Nephron (organoid): ENCODE results near the gene SDHAF3.
"Not testable (repeated sequence)": the region's sequence is repeated elsewhere in the genome, so short reads cannot be mapped to it uniquely, and the experiment has no call there.

Experiments used
- H3K27ac Mint-ChIP-seq, 3 experiments: 2 replicates each; pipeline ENCODE4 v1.8.0; 2020; ENCODE audit warnings: mixed read lengths in 3 of 3, mild to moderate bottlenecking in 2 of 3, moderate library complexity in 1 of 3
- H3K27me3 Mint-ChIP-seq: 2 replicates; pipeline ENCODE4 v1.8.0; 2021; ENCODE audit warnings: low read depth, mild to moderate bottlenecking, moderate library complexity, mixed read lengths
- H3K36me3 Mint-ChIP-seq: 2 replicates; pipeline ENCODE4 v1.8.0; 2020; ENCODE audit warnings: low read depth, mixed read lengths
- H3K4me1 Mint-ChIP-seq: 2 replicates; pipeline ENCODE4 v1.8.0; 2020; ENCODE audit warnings: mixed read lengths
- H3K4me3 Mint-ChIP-seq, 3 experiments: 2 replicates each; pipeline ENCODE4 v1.8.0; 2020; ENCODE audit warnings: mild to moderate bottlenecking in 3 of 3, mixed read lengths in 3 of 3, moderate library complexity in 2 of 3
- H3K9me3 Mint-ChIP-seq: 2 replicates; pipeline ENCODE4 v1.8.0; 2020; ENCODE audit warnings: mixed read lengths
- TF ChIP-seq, protein P1 (sequence below), 3 experiments: fragments of 200-600 bp; sonication (generic); IDR thresholded peaks; one replicate each; pipeline ENCODE4 v1.5.0; 2021; ENCODE audit warnings: antibody characterized with exemption in 3 of 3; ENCODE audit not compliant: unreplicated experiment in 3 of 3

SDHAF3 gene

GRCh38 chr7:97166308-97166707 is 48.8 kb downstream of the SDHAF3 start:
- no peak overlapping the region for H3K27ac Mint-ChIP-seq
- TF ChIP-seq, protein P1, sequence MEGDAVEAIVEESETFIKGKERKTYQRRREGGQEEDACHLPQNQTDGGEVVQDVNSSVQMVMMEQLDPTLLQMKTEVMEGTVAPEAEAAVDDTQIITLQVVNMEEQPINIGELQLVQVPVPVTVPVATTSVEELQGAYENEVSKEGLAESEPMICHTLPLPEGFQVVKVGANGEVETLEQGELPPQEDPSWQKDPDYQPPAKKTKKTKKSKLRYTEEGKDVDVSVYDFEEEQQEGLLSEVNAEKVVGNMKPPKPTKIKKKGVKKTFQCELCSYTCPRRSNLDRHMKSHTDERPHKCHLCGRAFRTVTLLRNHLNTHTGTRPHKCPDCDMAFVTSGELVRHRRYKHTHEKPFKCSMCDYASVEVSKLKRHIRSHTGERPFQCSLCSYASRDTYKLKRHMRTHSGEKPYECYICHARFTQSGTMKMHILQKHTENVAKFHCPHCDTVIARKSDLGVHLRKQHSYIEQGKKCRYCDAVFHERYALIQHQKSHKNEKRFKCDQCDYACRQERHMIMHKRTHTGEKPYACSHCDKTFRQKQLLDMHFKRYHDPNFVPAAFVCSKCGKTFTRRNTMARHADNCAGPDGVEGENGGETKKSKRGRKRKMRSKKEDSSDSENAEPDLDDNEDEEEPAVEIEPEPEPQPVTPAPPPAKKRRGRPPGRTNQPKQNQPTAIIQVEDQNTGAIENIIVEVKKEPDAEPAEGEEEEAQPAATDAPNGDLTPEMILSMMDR (IDR thresholded peaks at IDR 0.05; ENCODE audit: unreplicated experiment in 3 of 3) = no peak
- H3K27me3 Mint-ChIP-seq = no peaks in the 10 kb centered on the region
- H3K4me3 Mint-ChIP-seq = no peak overlapping the region
- no peaks in the 10 kb centered on the region for H3K4me1 Mint-ChIP-seq
- H3K36me3 Mint-ChIP-seq = peaks cover 57% of the 10 kb centered on the region
- peaks cover 10% of the 10 kb centered on the region for H3K9me3 Mint-ChIP-seq

DNA sequence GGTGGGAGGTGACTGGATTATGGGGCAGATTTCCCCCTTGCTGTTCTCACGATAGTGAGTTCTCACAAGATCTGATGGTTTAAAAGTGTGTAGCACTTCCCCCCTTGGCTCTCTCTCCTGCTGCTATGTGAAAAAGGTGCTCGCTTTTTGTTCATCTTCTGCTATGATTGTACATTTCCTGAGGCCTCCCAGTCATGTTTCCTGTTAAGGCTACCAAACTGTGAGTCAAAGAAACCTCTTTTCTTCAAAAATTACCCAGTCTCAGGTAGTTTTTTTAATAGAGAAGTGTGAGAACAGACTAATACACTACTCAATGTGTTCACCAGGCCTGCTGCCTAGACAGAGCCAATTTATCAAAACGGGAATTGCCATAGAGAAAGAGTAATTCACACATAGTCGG is 49.7 kb downstream of the SDHAF3 start:
- Mint-ChIP-seq H3K4me1 (no peaks in the 10 kb centered on the region), H3K27me3 (no peaks in the 10 kb centered on the region)
- TF ChIP-seq, protein P1 (IDR thresholded peaks at IDR 0.05; ENCODE audit: unreplicated experiment in 3 of 3) = no peak

GRCh38 chr7:97167749-97168148 is 50.3 kb downstream of the SDHAF3 start:
- no peaks in the 10 kb centered on the region for H3K9me3 Mint-ChIP-seq
- H3K4me1 Mint-ChIP-seq = no peaks in the 10 kb centered on the region
- H3K36me3 Mint-ChIP-seq = peaks cover 42% of the 10 kb centered on the region
- H3K4me3 Mint-ChIP-seq = no peak overlapping the region
- no peaks in the 10 kb centered on the region for H3K27me3 Mint-ChIP-seq
- TF ChIP-seq, protein P1 (IDR thresholded peaks at IDR 0.05; ENCODE audit: unreplicated experiment in 3 of 3) = no peak
- no peak overlapping the region for H3K27ac Mint-ChIP-seq

More for the DNA sequence above, 49.7 kb downstream of the SDHAF3 start:
- H3K9me3 Mint-ChIP-seq = peaks cover 4% of the 10 kb centered on the region
- H3K4me3 Mint-ChIP-seq = no peak overlapping the region
- peaks cover 48% of the 10 kb centered on the region for H3K36me3 Mint-ChIP-seq
- H3K27ac Mint-ChIP-seq = no peak overlapping the region

- TF ChIP-seq, protein P1 (IDR thresholded peaks at IDR 0.05; ENCODE audit: unreplicated experiment in 3 of 3) = no peak
- H3K36me3 Mint-ChIP-seq = no peaks in the 10 kb centered on the region
- no peaks in the 10 kb centered on the region for H3K9me3 Mint-ChIP-seq
- peaks cover 2% of the 10 kb centered on the region for H3K4me1 Mint-ChIP-seq
- no peak overlapping the region for H3K27ac Mint-ChIP-seq
- H3K27me3 Mint-ChIP-seq = no peaks in the 10 kb centered on the region
- no peak overlapping the region for H3K4me3 Mint-ChIP-seq
Observed at GRCh38 chr7:97174303-97174702, 56.8 kb downstream of the SDHAF3 start.

- Mint-ChIP-seq H3K27ac (no peak overlapping the region), H3K27me3 (no peaks in the 10 kb centered on the region), H3K9me3 (no peaks in the 10 kb centered on the region), H3K36me3 (peaks cover 20% of the 10 kb centered on the region), H3K4me3 (no peak overlapping the region), H3K4me1 (peaks cover 6% of the 10 kb centered on the region)
- TF ChIP-seq, protein P1 (IDR thresholded peaks at IDR 0.05; ENCODE audit: unreplicated experiment in 3 of 3) = peak; percentile 79 to 82 (median 81)
Observed at GRCh38 chr7:97179454-97180104, 62.1 kb downstream of the SDHAF3 start.

DNA sequence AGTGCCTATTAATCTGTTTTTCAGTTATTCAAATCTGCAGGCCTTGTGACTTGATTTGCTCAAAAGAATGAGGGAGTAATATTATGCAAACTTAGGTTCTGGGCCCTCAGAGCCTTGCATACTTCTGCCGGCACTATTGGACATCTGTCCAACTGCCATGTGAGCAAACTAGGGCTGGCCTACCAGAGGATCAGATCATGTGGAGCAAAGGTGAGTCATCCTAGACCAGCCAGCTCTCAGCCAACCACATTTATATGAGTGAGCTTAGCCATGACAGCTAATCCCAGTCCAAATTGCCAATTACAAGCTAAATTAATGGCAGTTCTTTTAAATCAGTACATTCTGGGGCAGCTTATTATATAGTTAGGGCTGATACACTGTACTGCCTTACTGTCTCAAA is 69.6 kb downstream of the SDHAF3 start:
- Mint-ChIP-seq H3K4me3 (no peak overlapping the region), H3K27ac (no peak overlapping the region), H3K36me3 (peaks cover 32% of the 10 kb centered on the region), H3K4me1 (no peaks in the 10 kb centered on the region), H3K9me3 (no peaks in the 10 kb centered on the region), H3K27me3 (no peaks in the 10 kb centered on the region)
- TF ChIP-seq, protein P1 (IDR thresholded peaks at IDR 0.05; ENCODE audit: unreplicated experiment in 3 of 3) = no peak

- not testable (repeated sequence) for H3K4me3 Mint-ChIP-seq, H3K4me1 Mint-ChIP-seq, H3K27me3 Mint-ChIP-seq, H3K36me3 Mint-ChIP-seq, H3K27ac Mint-ChIP-seq
- H3K9me3 Mint-ChIP-seq = peaks cover 10% of the 10 kb centered on the region
Observed at GRCh38 chr7:97196174-97196573, 78.7 kb downstream of the SDHAF3 start.
